GM19395 (cell line): ENCODE measurements around the gene NACA.
A peak's percentile ranks its signal among the peaks of the same experiment; 100 is the strongest.
"Not testable (repeated sequence)": the region's sequence is repeated elsewhere in the genome, so short reads cannot be mapped to it uniquely, and the experiment has no call there.

Source experiments
- ATAC-seq: cut with Tn5 transposase; IDR thresholded peaks from one replicate; pipeline ENCODE4 v1.9.1; 2021; ENCODE audit warnings: mild to moderate bottlenecking, moderate library complexity; ENCODE audit not compliant: unreplicated experiment

The NACA gene

GRCh38 chr12:56724972-56725722, at the start of gene NACA:
TSS of gene NACA (minus strand) at chr12:56725299. CDS start at chr12:56724521, 778 bp downstream.
- peak; percentile 96 for ATAC-seq

DNA sequence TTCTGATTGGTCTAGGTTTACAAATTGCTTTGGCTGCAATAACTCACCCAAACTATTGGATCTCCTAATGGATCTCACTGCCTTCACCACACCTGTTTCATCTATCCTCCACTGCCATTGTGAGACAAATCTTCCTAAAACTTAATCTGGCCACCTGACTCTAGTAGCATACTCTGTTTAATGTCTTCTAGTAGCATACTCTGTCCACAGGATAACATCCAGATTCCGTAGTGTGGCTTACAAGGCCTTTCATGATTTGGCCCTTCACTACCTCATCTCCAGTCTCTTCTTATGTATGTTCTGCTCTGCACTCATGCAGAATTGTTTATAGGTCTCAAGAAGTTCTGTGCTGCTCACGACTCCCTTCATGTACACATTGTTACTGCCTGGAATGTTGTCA, 48.0 kb upstream of the NACA start:
- ATAC-seq, result no peak

DNA sequence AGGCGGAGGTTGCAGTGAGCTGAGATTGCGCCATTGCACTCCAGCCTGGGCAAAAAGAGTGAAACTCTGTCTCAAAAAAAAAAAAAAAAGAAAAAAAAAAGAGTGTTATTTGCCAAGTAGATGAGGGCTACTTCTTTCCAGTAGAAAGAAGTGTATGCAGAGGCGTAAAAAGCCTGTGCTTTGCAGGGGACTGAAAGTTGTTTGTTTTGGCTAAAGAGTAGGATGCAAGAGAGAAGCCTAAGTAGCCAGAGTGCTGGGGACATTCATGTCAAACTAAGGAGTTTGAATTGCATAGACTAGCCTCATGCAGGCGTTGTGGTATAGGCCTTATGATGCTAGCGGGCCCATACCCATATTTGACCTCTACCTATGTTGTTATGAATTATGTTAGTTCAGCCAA, 47.5 kb upstream of the NACA start:
- no peak for ATAC-seq

- ATAC-seq, result no peak
These were observed 44.8 kb upstream of the NACA start for GRCh38 chr12:56769868-56770267.

- no peak for ATAC-seq
These were observed 43.3 kb upstream of the NACA start for GRCh38 chr12:56768424-56768823.

DNA sequence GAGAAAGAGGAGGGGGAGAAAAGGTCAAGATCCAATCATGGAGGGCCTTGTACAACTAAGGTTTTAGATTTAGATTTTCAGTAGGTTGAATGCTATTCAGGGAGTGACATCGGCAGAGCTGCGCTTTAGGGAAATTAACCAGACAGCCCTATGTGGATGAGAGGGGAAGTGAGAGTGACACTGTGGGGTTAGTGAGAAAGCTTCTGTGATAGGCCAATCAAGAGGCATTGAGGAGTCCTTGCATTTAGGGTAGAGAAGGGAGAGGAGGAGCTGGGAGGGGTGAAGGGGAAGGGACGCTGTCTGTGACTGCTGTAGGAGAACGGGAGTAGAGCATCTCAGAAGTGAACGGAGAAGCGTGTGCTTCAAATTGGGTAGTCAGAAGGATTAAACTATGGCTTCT, 41.4 kb upstream of the NACA start:
- peak; percentile 99 for ATAC-seq

DNA sequence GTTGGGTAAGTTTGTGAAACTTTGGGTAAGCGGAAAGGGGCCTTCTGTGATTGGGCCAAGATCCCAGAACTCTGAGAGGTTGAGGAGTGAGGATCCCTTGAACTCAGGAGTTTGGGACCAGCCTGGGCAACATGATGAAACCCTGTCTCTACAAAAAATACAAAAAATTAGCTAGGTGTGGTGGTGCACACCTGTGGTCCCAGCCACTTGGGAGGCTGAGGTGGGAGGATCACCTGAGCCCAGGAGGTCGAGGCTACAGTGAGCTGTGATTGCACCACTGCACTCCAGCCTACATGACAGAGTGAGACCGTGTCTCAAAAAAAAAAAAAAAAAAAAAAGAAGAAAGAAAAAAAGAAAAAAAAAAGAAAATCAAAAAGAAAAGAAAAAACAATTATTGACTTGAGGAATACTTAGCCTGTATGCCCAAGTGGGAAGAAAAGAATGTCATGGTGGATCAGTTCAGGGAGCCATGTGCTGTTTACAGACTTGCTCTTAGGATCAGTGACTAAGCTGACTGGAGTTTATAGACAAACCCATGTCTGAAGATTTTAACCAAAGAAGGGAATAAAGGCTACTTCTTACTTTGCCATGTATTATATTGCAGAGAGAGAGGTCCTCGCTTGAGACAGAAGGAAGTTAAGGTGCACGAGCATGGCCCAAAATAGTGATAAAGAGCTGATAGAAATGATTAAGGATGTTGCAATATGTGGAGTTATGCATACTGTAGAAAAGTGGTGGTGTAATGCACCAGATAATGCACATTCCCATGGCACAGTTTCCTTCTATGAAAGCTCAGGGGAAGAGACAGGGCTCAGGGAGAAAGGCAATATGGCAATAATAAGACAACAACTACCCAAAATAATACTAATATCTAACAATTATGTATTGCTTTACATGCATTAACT, 38.9 kb upstream of the NACA start:
- ATAC-seq, result no peak

DNA sequence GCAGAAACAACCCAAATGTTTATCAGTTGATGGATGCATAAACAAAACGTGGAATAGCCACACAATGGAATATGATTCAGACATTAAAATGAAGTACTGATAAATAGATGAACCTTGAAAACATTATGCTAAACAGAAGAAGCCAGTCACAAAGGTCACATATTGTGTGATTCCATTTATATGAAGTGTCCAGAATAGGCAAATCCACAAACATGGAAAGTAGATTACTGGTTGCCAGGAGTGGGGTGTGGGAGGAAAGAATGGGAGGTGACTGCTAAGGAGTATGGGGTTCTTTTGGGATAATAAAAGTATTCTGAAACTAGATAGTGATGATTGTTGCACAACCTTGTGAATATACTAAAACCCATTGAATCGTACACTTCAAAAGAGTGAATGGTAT, 36.7 kb upstream of the NACA start:
- no peak for ATAC-seq

GRCh38 chr12:56760460-56760859, 35.4 kb upstream of the NACA start:
- ATAC-seq, result no peak

- no peak for ATAC-seq
These were observed 34.3 kb upstream of the NACA start for GRCh38 chr12:56759263-56759908.

GRCh38 chr12:56758728-56759262, 33.7 kb upstream of the NACA start:
- no peak for ATAC-seq

DNA sequence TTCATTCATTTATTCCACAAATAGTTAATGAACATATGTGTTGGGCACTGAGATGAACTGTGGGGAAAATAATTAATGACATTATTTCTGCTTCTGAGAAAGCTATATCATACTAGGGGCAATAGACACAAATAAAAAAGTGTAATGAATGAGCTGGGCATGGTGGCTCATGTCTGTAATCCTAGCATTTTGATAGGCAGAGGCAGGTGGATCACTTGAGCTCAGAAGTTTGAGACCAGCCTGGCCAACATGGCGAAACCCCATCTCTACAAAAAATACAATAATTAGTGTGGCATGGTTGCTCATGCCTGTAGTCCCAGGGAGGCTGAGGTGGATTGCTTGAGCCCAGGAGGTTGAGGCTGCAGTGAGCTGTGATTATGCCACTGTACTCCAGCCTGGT, 32.9 kb upstream of the NACA start:
- ATAC-seq, result not testable (repeated sequence)

DNA sequence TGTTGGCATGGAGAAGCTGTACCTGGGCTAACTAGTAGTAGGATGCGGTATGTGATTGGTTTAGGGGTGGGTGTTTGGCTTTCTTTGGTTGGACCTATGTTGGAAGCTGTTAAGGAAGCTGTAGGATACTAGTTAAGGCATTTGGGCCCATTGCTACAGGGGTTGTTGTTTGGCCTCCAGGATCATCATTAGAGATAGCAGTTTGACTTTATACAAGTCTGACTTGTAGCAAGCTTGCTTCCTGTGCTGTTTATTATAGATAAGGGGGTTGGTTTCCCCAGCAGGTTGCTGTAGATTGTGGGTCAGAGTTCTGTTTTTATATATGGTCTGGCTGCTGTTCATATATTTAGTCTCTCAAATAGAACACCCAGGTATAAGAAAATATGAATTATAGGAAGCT, 28.5 kb upstream of the NACA start:
- no peak for ATAC-seq

- peak; percentile 78 for ATAC-seq
These were observed 26.9 kb upstream of the NACA start, which contains the start of gene PRIM1 for GRCh38 chr12:56751712-56752598. TSS of gene PRIM1 (minus strand) at chr12:56752323. CDS start at chr12:56752298, 25 bp downstream.

DNA sequence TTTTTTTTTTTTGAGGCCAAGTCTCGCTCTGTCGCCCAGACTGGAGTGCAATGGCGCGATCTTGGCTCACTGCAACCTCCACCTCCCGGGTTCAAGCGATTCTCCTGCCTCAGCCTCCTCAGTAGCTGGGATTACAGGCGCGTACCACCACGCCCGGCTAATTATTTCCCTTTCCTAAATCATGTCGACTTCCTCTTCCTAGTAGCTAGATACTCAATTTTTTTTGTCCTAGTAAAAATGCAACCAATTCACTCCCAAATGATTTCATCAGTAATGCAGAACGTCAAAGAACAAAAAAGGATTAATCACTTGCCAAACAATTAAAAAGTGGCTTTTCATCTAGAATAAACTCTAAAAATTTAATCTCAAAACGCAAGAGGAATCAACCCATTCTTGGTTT, 25.5 kb upstream of the NACA start:
- ATAC-seq, result not testable (repeated sequence)

- no peak for ATAC-seq
These were observed 24.8 kb upstream of the NACA start for GRCh38 chr12:56749853-56750252.

- no peak for ATAC-seq
These were observed 24.3 kb upstream of the NACA start for GRCh38 chr12:56749359-56749758.

DNA sequence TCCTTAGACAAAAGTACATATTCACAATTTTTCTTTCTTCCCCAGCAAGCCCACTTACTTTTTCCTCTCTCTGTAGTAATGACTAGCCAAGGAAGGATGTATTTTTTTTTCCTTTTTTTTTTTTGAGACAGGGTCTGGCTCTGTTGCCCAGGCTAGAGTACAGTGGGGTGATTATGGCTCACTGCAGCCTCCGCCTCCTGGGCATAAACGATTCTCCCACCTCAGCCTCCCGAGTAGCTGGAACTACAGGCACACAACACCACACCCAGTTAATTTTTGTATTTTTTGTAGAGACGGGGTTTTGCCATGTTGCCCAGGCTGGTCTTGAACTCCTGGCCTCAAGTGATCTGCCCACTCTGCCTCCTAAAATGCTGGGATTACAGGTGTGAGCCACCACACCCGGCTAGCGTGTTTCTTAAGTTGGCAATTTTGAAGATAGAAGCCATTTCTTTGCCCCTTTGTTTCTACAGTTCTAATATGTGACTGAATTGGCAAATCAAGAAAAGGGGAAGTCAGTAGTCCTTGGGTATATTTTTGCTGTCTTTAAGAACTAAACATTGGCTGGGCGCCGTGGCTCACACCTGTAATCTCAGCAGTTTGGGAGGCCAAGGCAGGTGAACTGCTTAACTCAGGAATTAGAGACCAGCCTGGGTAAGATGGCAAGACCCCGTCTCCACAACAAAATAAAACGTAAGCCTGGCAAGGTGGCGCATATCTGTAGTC, 3.2 kb upstream of the NACA start:
- ATAC-seq, result no peak

- ATAC-seq, result not testable (repeated sequence)
These were observed 1.1 kb upstream of the NACA start for GRCh38 chr12:56726196-56726675.
